Sigmoid colon (tissue), 7 donors: ENCODE results near the gene NTN3. TPM values are rescaled to one million over a fixed set of nuclear protein-coding genes. Genes with fewer than 3 reads are reported as not detected.
A peak's percentile ranks its signal among the peaks of the same experiment; 100 is the strongest.

Experiments used
- DNase-seq: peaks from one replicate; pipeline ENCODE4 v3.0.0-alpha.2; 2019
- H3K27ac ChIP-seq, 4 donors: fragments of 200-600 bp; sonication (generic); one replicate each; pipeline ENCODE4 v1.5.1; 2016 to 2019; ENCODE audit warnings: mild to moderate bottlenecking in 1 of 4
- H3K27me3 ChIP-seq, 3 donors: fragments of 200-600 bp; sonication (generic); one replicate each; pipeline ENCODE4 v1.5.1; 2019; ENCODE audit warnings: mild to moderate bottlenecking in 1 of 3
- H3K36me3 ChIP-seq, 4 donors: fragments of 200-600 bp; sonication (generic); one replicate each; pipeline ENCODE4 v1.5.1; 2016 to 2019
- H3K4me1 ChIP-seq, 4 donors: fragments of 200-600 bp; sonication (generic); one replicate each; pipeline ENCODE4 v1.5.1; 2017 to 2019
- H3K4me3 ChIP-seq, 4 donors: fragments of 200-600 bp; sonication (generic); one replicate each; pipeline ENCODE4 v1.5.1; 2017 to 2019; ENCODE audit warnings: mild to moderate bottlenecking in 2 of 4, moderate library complexity in 1 of 4
- H3K9me3 ChIP-seq, 4 donors: fragments of 200-600 bp in 3 of 4; sonication (generic) in 3 of 4; one replicate each; pipeline versions ENCODE4 v1.5.1 to v1.6.1; 2013 to 2019
- EP300 ChIP-seq, 4 donors: sonication (generic); formaldehyde crosslinking; IDR thresholded peaks; one replicate each; pipeline ENCODE4 v1.6.1; 2017; ENCODE audit warnings: antibody characterized with exemption in 4 of 4
- POLR2A ChIP-seq, 2 donors: fragments of 450-650 bp; IDR thresholded peaks; one replicate each; pipeline ENCODE4 v1.6.1; 2016; ENCODE audit warnings: antibody characterized with exemption in 2 of 2, mild to moderate bottlenecking in 2 of 2, moderate library complexity in 2 of 2
- POLR2AphosphoS5 ChIP-seq, 4 donors: sonication (generic); formaldehyde crosslinking; IDR thresholded peaks; one replicate each; pipeline ENCODE4 v1.6.1; 2017; ENCODE audit warnings: antibody characterized with exemption in 4 of 4
- WGBS, 2 donors: extraction: QIAGEN DNeasy Blood & Tissue Kit; methylation state at CpG; one replicate each; pipeline ENCODE4 v1.1.7; 2013; 5-methylcytosine and 5-hydroxymethylcytosine counted together
- intact Hi-C: fragments of 100-400 bp; cut with DNase I; formaldehyde crosslinking; loops from one replicate; pipeline ENCODE4 v1.15.1; 2023
- polyA plus RNA-seq, 3 donors: library from polyadenylated mRNA; stranded (reverse); fragments of 200-250 nt; gene quantifications; one replicate each; pipeline ENCODE4 v1.2.3, GENCODE V29; 2013
- total RNA-seq, 4 donors: library from RNA; depleted of rRNA; stranded (reverse); fragments of >200 nt; gene quantifications; one replicate each; pipeline ENCODE4 v1.1.0, GENCODE V29; 2016
- TF ChIP-seq, protein P1 (sequence below), 4 experiments: fragments of 450-650 bp in 3 of 4; fragments of 200-600 bp in 1 of 4; IDR thresholded peaks; one replicate each; pipeline ENCODE4 v1.5.1; 2016 to 2019; ENCODE audit warnings: antibody characterized with exemption in 4 of 4, mild to moderate bottlenecking in 3 of 4, moderate library complexity in 2 of 4
- donor health status: healthy with polysubstance abuse.
- donor health status: Bipolar disorder and iron deficiency.
- donor health status: healthy.

NTN3 gene
- total RNA-seq: under 1 TPM in 1 of 4 donors, not detected in 3; 0.83 TPM
- under 1 TPM in 1 of 3 donors, not detected in 2; 0.13 TPM for polyA plus RNA-seq

- Histone ChIP-seq H3K4me1 (peaks cover 0 to 66% (median 55%) of the 10 kb centered on the region in 4 donors), H3K27ac (no peak within 1 kb of the TSS), H3K27me3 (peaks cover 32 to 68% (median 49%) of the 10 kb centered on the region in 3 donors), H3K4me3 (peak within 1 kb of the TSS in 3 of 4 donors; percentile 15 to 39 (median 30)), H3K36me3 (no peaks in the 10 kb centered on the region), H3K9me3 (no peaks in the 10 kb centered on the region)
- TF ChIP-seq EP300 (IDR thresholded peaks at IDR 0.05): no peak
- TF ChIP-seq POLR2AphosphoS5 (IDR thresholded peaks at IDR 0.05): no peak
- no peak for TF ChIP-seq POLR2A (IDR thresholded peaks at IDR 0.05)
- TF ChIP-seq, protein P1, sequence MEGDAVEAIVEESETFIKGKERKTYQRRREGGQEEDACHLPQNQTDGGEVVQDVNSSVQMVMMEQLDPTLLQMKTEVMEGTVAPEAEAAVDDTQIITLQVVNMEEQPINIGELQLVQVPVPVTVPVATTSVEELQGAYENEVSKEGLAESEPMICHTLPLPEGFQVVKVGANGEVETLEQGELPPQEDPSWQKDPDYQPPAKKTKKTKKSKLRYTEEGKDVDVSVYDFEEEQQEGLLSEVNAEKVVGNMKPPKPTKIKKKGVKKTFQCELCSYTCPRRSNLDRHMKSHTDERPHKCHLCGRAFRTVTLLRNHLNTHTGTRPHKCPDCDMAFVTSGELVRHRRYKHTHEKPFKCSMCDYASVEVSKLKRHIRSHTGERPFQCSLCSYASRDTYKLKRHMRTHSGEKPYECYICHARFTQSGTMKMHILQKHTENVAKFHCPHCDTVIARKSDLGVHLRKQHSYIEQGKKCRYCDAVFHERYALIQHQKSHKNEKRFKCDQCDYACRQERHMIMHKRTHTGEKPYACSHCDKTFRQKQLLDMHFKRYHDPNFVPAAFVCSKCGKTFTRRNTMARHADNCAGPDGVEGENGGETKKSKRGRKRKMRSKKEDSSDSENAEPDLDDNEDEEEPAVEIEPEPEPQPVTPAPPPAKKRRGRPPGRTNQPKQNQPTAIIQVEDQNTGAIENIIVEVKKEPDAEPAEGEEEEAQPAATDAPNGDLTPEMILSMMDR (IDR thresholded peaks at IDR 0.05): no peak
- no peak for DNase-seq
- intact Hi-C loops: no loop called here
- 1 to 2% methylated on average over 59 of the region's 59 CpGs for WGBS, 2 donors
Observed at GRCh38 chr16:2471016-2471652, at the start of gene NTN3. NTN3 (plus strand) TSS chr16:2471297; CDS start chr16:2471702, 405 bp downstream.

DNA sequence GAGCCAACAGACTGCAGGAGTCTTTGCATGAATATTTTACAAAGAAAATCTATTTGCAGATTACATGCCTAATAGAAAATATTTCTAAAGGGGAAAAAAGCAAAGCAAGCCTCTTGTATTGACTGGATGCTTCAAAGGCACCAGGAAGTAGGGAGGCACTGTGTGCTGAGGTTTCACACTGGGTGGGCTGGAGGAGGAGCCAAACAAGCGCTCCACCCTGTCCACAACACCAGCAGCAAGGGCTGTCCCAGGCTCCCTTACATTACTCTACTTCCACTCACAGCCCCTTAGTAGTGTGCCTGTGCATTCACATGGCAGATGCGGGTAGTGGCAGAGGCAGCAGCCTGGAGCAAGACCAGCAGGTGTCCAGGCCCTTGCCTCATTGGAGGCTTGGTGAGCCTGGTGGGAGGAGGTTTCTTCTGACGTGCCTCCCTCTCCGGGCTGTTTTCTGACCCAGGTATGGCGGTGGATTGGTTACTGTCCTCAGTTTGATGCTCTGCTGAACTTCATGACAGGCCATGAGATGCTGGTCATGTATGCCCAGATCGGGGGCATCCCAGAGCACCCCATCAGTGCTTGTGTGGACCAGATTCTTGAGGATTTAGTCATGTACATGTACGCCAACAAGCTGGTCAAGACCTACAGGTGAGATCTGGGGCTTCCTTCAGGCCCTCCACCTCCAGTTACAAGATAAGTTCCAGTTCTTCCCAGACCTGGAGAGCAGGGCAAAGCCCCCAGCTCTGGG is 48.8 kb upstream of the NTN3 start:
- TF ChIP-seq, protein P1 (IDR thresholded peaks at IDR 0.05): no peak
- TF ChIP-seq POLR2A (IDR thresholded peaks at IDR 0.05) (no peak), POLR2AphosphoS5 (IDR thresholded peaks at IDR 0.05) (no peak), EP300 (IDR thresholded peaks at IDR 0.05) (no peak)
- intact Hi-C loops: no loop called here
- WGBS, 2 donors: 90% methylated on average over 7 of the region's 7 CpGs
- Histone ChIP-seq H3K27me3 (peaks cover 0 to 5% (median 0%) of the 10 kb centered on the region in 3 donors), H3K4me1 (no peaks in the 10 kb centered on the region), H3K9me3 (no peaks in the 10 kb centered on the region), H3K27ac (no peak overlapping the region), H3K4me3 (no peak overlapping the region), H3K36me3 (no peaks in the 10 kb centered on the region)
- DNase-seq: peak; percentile 34

DNA sequence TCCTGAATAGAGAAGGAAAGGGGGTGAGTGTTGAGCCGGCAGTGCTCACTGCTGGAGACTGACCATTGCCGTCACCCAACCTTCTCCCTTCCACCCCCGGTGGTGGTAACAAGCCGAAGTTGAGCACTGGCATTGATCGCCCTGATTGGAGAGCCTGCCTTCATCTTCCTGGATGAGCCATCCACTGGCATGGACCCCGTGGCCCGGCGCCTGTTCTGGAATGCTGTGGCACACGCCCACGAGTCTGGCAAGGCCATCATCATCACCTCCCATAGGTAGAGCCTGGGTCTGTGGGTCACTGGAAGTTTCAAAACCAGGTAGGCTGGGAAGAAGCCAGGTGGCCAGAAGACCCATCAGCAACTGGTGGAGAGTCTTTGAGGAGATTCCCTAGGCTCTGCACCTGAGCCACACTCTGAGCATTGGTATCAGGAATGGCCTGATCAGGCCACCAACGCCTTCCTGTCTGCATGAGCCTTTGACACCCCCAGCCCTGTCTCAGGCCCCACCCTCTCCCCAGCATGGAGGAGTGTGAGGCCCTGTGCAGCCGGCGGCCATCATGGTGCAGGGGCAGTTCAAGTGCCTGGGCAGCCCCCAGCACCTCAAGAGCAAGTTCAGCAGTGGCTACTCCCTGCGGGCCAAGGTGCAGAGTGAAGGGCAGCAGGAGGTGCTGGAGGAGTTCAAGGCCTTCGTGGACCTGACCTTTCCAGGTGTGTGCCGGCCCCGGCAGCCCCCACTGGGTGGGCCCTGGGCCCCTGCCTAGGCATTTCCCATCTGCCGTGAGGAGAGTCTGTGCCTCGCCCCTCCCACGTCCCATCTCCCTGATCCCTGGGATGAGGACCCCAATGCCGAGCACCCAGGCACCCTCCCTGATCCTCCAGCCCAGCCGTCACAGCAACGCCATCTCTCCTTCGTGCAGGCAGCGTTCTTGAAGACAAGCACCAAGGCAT is 46.8 kb upstream of the NTN3 start:
- TF ChIP-seq, protein P1 (IDR thresholded peaks at IDR 0.05): no peak
- TF ChIP-seq POLR2AphosphoS5 (IDR thresholded peaks at IDR 0.05) (no peak), POLR2A (IDR thresholded peaks at IDR 0.05) (no peak), EP300 (IDR thresholded peaks at IDR 0.05) (no peak)
- H3K9me3 ChIP-seq: no peaks in the 10 kb centered on the region
- no peak overlapping the region for H3K27ac ChIP-seq
- H3K4me1 ChIP-seq: peaks cover 0 to 7% (median 3%) of the 10 kb centered on the region in 4 donors
- H3K36me3 ChIP-seq: no peaks in the 10 kb centered on the region
- 92 to 94% methylated on average over 25 of the region's 25 CpGs for WGBS, 2 donors
- no peaks in the 10 kb centered on the region for H3K27me3 ChIP-seq
- DNase-seq: peak; percentile 58
- intact Hi-C loops: loop anchor here (5.0 kb wide), 3 partner anchors 58 to 458 kb away; partner anchors contain the start of gene FLYWCH2
- H3K4me3 ChIP-seq: no peak overlapping the region

- peaks cover 0 to 13% (median 8%) of the 10 kb centered on the region in 4 donors for H3K4me1 ChIP-seq
- 85 to 89% methylated on average over 9 of the region's 9 CpGs for WGBS, 2 donors
- no peak for TF ChIP-seq EP300 (IDR thresholded peaks at IDR 0.05)
- TF ChIP-seq, protein P1 (IDR thresholded peaks at IDR 0.05): no peak
- no peak for TF ChIP-seq POLR2A (IDR thresholded peaks at IDR 0.05)
- no peak for TF ChIP-seq POLR2AphosphoS5 (IDR thresholded peaks at IDR 0.05)
- no peaks in the 10 kb centered on the region for H3K27me3 ChIP-seq
- peak; percentile 32 for DNase-seq
- H3K4me3 ChIP-seq: no peak overlapping the region
- no peak overlapping the region for H3K27ac ChIP-seq
- intact Hi-C loops: loop anchor here (5.0 kb wide), 3 partner anchors 57 to 457 kb away; partner anchors contain the start of gene FLYWCH2
- H3K9me3 ChIP-seq: no peaks in the 10 kb centered on the region
- no peaks in the 10 kb centered on the region for H3K36me3 ChIP-seq
Observed at GRCh38 chr16:2425008-2425518, 46.0 kb upstream of the NTN3 start.
